ENCODE results near the gene IL4.

The IL4 gene

GRCh38 chr5:132648355-132648754 is 25.4 kb upstream of the IL4 start:
- CTCF ChIA-PET, result interaction anchor here (1.2 to 1.4 kb wide), 2 partner anchors 8 to 13 kb away, joined by 3 to 4 read pairs; no protein-coding TSS in a partner anchor

GRCh38 chr5:132651838-132652469 is 21.8 kb upstream of the IL4 start:
- POLR2A ChIA-PET, result no interaction called here
- WGBS (ENCODE audit: insufficient coverage), result 100% methylated on average over 4 of the region's 4 CpGs
- CTCF ChIA-PET, result no interaction called here

More at GRCh38 chr5:132648355-132648754, 25.4 kb upstream of the IL4 start:
- WGBS (ENCODE audit: insufficient coverage), result no CpG with 5 or more reads among the region's 1 CpG
- Histone ChIP-seq H3K4me1 (ENCODE audit: control extremely low read depth in 1 of 4, control insufficient read depth in 4 of 4, insufficient read depth in 4 of 4, low read length in 3 of 4) (no peaks in the 10 kb centered on the region), H3K9me3 (ENCODE audit: control extremely low read depth in 1 of 5, control insufficient read depth in 4 of 5, insufficient read depth in 2 of 5, low read depth in 1 of 5, low read length in 4 of 5) (peaks cover 0 to 21% (median 7%) of the 10 kb centered on the region in 5 experiments), H3K36me3 (ENCODE audit: control insufficient read depth in 4 of 4, insufficient read depth in 4 of 4, low read length in 3 of 4) (peaks cover 0 to 1% (median 0%) of the 10 kb centered on the region in 4 experiments), H3K4me3 (ENCODE audit: control insufficient read depth in 1 of 7, extremely low read depth in 1 of 7, insufficient read depth in 4 of 7, low read depth in 2 of 7, low read length in 6 of 7) (no peak overlapping the region), H3K27ac (ENCODE audit: insufficient read depth in 1 of 2, low read depth in 1 of 2, low read length in 2 of 2, poor library complexity in 1 of 2, severe bottlenecking in 2 of 2) (no peak overlapping the region), H3K27me3 (replicated peaks in 2 of 5; ENCODE audit: control insufficient read depth in 4 of 5, insufficient read depth in 5 of 5, low read length in 4 of 5) (peaks cover 0 to 5% (median 0%) of the 10 kb centered on the region in 5 experiments)
- DNase-seq, result no peak
- POLR2A ChIA-PET, result no interaction called here

GRCh38 chr5:132653716-132654115 is 20.1 kb upstream of the IL4 start:
- CTCF ChIA-PET, result interaction anchor here (1.3 kb wide), 1 partner anchor 9 kb away, joined by 3 read pairs; no protein-coding TSS in a partner anchor
- H3K27me3 ChIP-seq (replicated peaks in 2 of 5; ENCODE audit: control insufficient read depth in 4 of 5, insufficient read depth in 5 of 5, low read length in 4 of 5), result peaks cover 3 to 45% (median 15%) of the 10 kb centered on the region in 5 experiments
- DNase-seq, result no peak
- peaks cover 0 to 5% (median 1%) of the 10 kb centered on the region in 5 experiments for H3K9me3 ChIP-seq (ENCODE audit: control extremely low read depth in 1 of 5, control insufficient read depth in 4 of 5, insufficient read depth in 2 of 5, low read depth in 1 of 5, low read length in 4 of 5)
- no peak overlapping the region for H3K4me3 ChIP-seq (ENCODE audit: control insufficient read depth in 1 of 7, extremely low read depth in 1 of 7, insufficient read depth in 4 of 7, low read depth in 2 of 7, low read length in 6 of 7)
- H3K36me3 ChIP-seq (ENCODE audit: control insufficient read depth in 4 of 4, insufficient read depth in 4 of 4, low read length in 3 of 4), result no peaks in the 10 kb centered on the region
- 87% methylated on average over 3 of the region's 7 CpGs for WGBS (ENCODE audit: insufficient coverage)
- POLR2A ChIA-PET, result interaction anchor here (0.6 kb wide), 1 partner anchor 1442 kb away, joined by 3 read pairs; no protein-coding TSS in a partner anchor
- peaks cover 0 to 17% (median 15%) of the 10 kb centered on the region in 4 experiments for H3K4me1 ChIP-seq (ENCODE audit: control extremely low read depth in 1 of 4, control insufficient read depth in 4 of 4, insufficient read depth in 4 of 4, low read length in 3 of 4)
- no peak overlapping the region for H3K27ac ChIP-seq (ENCODE audit: insufficient read depth in 1 of 2, low read depth in 1 of 2, low read length in 2 of 2, poor library complexity in 1 of 2, severe bottlenecking in 2 of 2)

More at GRCh38 chr5:132651838-132652469, 21.8 kb upstream of the IL4 start:
- Histone ChIP-seq H3K4me3 (ENCODE audit: control insufficient read depth in 1 of 7, extremely low read depth in 1 of 7, insufficient read depth in 4 of 7, low read depth in 2 of 7, low read length in 6 of 7) (no peak overlapping the region), H3K9me3 (ENCODE audit: control extremely low read depth in 1 of 5, control insufficient read depth in 4 of 5, insufficient read depth in 2 of 5, low read depth in 1 of 5, low read length in 4 of 5) (peaks cover 0 to 21% (median 7%) of the 10 kb centered on the region in 5 experiments), H3K27me3 (replicated peaks in 2 of 5; ENCODE audit: control insufficient read depth in 4 of 5, insufficient read depth in 5 of 5, low read length in 4 of 5) (peaks cover 3 to 37% (median 12%) of the 10 kb centered on the region in 5 experiments), H3K27ac (ENCODE audit: insufficient read depth in 1 of 2, low read depth in 1 of 2, low read length in 2 of 2, poor library complexity in 1 of 2, severe bottlenecking in 2 of 2) (no peak overlapping the region), H3K4me1 (ENCODE audit: control extremely low read depth in 1 of 4, control insufficient read depth in 4 of 4, insufficient read depth in 4 of 4, low read length in 3 of 4) (peaks cover 0 to 15% (median 14%) of the 10 kb centered on the region in 4 experiments), H3K36me3 (ENCODE audit: control insufficient read depth in 4 of 4, insufficient read depth in 4 of 4, low read length in 3 of 4) (no peaks in the 10 kb centered on the region)
- DNase-seq, result peak in 2 of 3 donors; percentile 38 to 58

- H3K4me3 ChIP-seq (ENCODE audit: control insufficient read depth in 1 of 7, extremely low read depth in 1 of 7, insufficient read depth in 4 of 7, low read depth in 2 of 7, low read length in 6 of 7), result peak overlapping the region; percentile 13 to 69 (median 56)
- H3K27me3 ChIP-seq (replicated peaks in 2 of 5; ENCODE audit: control insufficient read depth in 4 of 5, insufficient read depth in 5 of 5, low read length in 4 of 5), result peaks cover 3 to 45% (median 15%) of the 10 kb centered on the region in 5 experiments
- H3K9me3 ChIP-seq (ENCODE audit: control extremely low read depth in 1 of 5, control insufficient read depth in 4 of 5, insufficient read depth in 2 of 5, low read depth in 1 of 5, low read length in 4 of 5), result no peaks in the 10 kb centered on the region
- H3K4me1 ChIP-seq (ENCODE audit: control extremely low read depth in 1 of 4, control insufficient read depth in 4 of 4, insufficient read depth in 4 of 4, low read length in 3 of 4), result peaks cover 0 to 17% (median 15%) of the 10 kb centered on the region in 4 experiments
- H3K27ac ChIP-seq (ENCODE audit: insufficient read depth in 1 of 2, low read depth in 1 of 2, low read length in 2 of 2, poor library complexity in 1 of 2, severe bottlenecking in 2 of 2), result no peak overlapping the region
- peak; percentile 56 to 75 (median 64) for DNase-seq
- WGBS (ENCODE audit: insufficient coverage), result 3% methylated on average over 58 of the region's 92 CpGs
- no peaks in the 10 kb centered on the region for H3K36me3 ChIP-seq (ENCODE audit: control insufficient read depth in 4 of 4, insufficient read depth in 4 of 4, low read length in 3 of 4)
- ChIA-PET POLR2A (no interaction called here), CTCF (interaction anchor here (1.5 to 2.6 kb wide), 2 partner anchors 8 to 59 kb away, joined by 3 to 7 read pairs; no protein-coding TSS in a partner anchor)
These were observed 17.7 kb upstream of the IL4 start for GRCh38 chr5:132655821-132656773.

GRCh38 chr5:132656774-132657355 is 16.9 kb upstream of the IL4 start:
- H3K9me3 ChIP-seq (ENCODE audit: control extremely low read depth in 1 of 5, control insufficient read depth in 4 of 5, insufficient read depth in 2 of 5, low read depth in 1 of 5, low read length in 4 of 5), result no peaks in the 10 kb centered on the region
- peak in 2 of 3 donors; percentile 32 to 55 for DNase-seq
- H3K4me1 ChIP-seq (ENCODE audit: control extremely low read depth in 1 of 4, control insufficient read depth in 4 of 4, insufficient read depth in 4 of 4, low read length in 3 of 4), result peaks cover 0 to 21% (median 16%) of the 10 kb centered on the region in 4 experiments
- peak overlapping the region in 4 of 7 experiments; percentile 28 to 69 (median 62) for H3K4me3 ChIP-seq (ENCODE audit: control insufficient read depth in 1 of 7, extremely low read depth in 1 of 7, insufficient read depth in 4 of 7, low read depth in 2 of 7, low read length in 6 of 7)
- H3K27ac ChIP-seq (ENCODE audit: insufficient read depth in 1 of 2, low read depth in 1 of 2, low read length in 2 of 2, poor library complexity in 1 of 2, severe bottlenecking in 2 of 2), result no peak overlapping the region
- H3K36me3 ChIP-seq (ENCODE audit: control insufficient read depth in 4 of 4, insufficient read depth in 4 of 4, low read length in 3 of 4), result no peaks in the 10 kb centered on the region
- H3K27me3 ChIP-seq (replicated peaks in 2 of 5; ENCODE audit: control insufficient read depth in 4 of 5, insufficient read depth in 5 of 5, low read length in 4 of 5), result peaks cover 3 to 45% (median 15%) of the 10 kb centered on the region in 5 experiments
- POLR2A ChIA-PET, result no interaction called here
- CTCF ChIA-PET, result interaction anchor here (1.5 to 2.6 kb wide), 2 partner anchors 9 to 59 kb away, joined by 3 to 7 read pairs; no protein-coding TSS in a partner anchor
- WGBS (ENCODE audit: insufficient coverage), result 26% methylated on average over 9 of the region's 12 CpGs

GRCh38 chr5:132657676-132658380 is 16.0 kb upstream of the IL4 start, which contains the start of gene IL13:
Gene IL13, plus strand, starts transcription at chr5:132658173. Its CDS starts 14 bp downstream, at chr5:132658187.
- H3K27ac ChIP-seq (ENCODE audit: insufficient read depth in 1 of 2, low read depth in 1 of 2, low read length in 2 of 2, poor library complexity in 1 of 2, severe bottlenecking in 2 of 2), result no peak within 1 kb of the TSS
- H3K4me1 ChIP-seq (ENCODE audit: control extremely low read depth in 1 of 4, control insufficient read depth in 4 of 4, insufficient read depth in 4 of 4, low read length in 3 of 4), result peaks cover 0 to 24% (median 19%) of the 10 kb centered on the region in 4 experiments
- no peaks in the 10 kb centered on the region for H3K9me3 ChIP-seq (ENCODE audit: control extremely low read depth in 1 of 5, control insufficient read depth in 4 of 5, insufficient read depth in 2 of 5, low read depth in 1 of 5, low read length in 4 of 5)
- H3K4me3 ChIP-seq (ENCODE audit: control insufficient read depth in 1 of 7, extremely low read depth in 1 of 7, insufficient read depth in 4 of 7, low read depth in 2 of 7, low read length in 6 of 7), result peak within 1 kb of the TSS in 1 of 7 experiments; percentile 69
- CTCF ChIA-PET, result interaction anchor here (0.7 to 2.6 kb wide), 4 partner anchors 38 to 97 kb away, joined by 3 to 7 read pairs (median 3); no protein-coding TSS in a partner anchor
- WGBS (ENCODE audit: insufficient coverage), result 97% methylated on average over 8 of the region's 12 CpGs
- H3K36me3 ChIP-seq (ENCODE audit: control insufficient read depth in 4 of 4, insufficient read depth in 4 of 4, low read length in 3 of 4), result no peaks in the 10 kb centered on the region
- H3K27me3 ChIP-seq (replicated peaks in 2 of 5; ENCODE audit: control insufficient read depth in 4 of 5, insufficient read depth in 5 of 5, low read length in 4 of 5), result peaks cover 3 to 40% (median 15%) of the 10 kb centered on the region in 5 experiments
- POLR2A ChIA-PET, result interaction anchor here (0.7 kb wide), 1 partner anchor 10 kb away, joined by 3 read pairs; no protein-coding TSS in a partner anchor
- no peak for DNase-seq
